Measurements from ENCODE around the gene UAP1. TPM values are rescaled to one million over a fixed set of nuclear protein-coding genes. Genes with fewer than 3 reads are reported as not detected.
"Not testable (repeated sequence)": the region's sequence is repeated elsewhere in the genome, so short reads cannot be mapped to it uniquely, and the experiment has no call there.

Gene UAP1
- total RNA-seq, 2 donors from 2014 or later, result 70.4 to 284 TPM

DNA sequence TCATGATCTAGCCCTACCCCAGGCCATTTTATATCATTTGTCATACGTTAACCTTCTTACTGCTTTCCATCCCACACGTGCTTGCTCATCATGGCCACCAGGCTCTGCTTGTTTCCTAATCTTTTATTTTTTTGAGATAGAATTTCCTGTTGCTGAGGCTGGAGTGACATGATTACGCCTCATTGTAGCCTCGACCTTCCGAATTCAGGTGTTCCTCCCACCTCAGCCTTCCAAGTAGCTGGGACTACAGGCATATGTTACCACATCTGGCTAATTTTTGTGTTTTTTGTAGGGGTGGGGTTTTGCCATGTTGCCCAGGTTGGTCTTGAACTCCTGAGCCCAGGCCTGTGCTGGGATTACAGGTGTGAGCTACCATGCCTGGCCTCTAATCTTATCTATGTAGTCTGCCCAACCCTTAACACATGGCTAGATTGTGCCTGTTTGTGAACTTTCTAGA, 3.3 kb downstream of the UAP1 start:
- peaks cover 13 to 30% of the 10 kb centered on the region in 2 donors for H3K4me1 ChIP-seq (ENCODE audit: control insufficient read depth in 1 of 2, low read depth in 2 of 2)

DNA sequence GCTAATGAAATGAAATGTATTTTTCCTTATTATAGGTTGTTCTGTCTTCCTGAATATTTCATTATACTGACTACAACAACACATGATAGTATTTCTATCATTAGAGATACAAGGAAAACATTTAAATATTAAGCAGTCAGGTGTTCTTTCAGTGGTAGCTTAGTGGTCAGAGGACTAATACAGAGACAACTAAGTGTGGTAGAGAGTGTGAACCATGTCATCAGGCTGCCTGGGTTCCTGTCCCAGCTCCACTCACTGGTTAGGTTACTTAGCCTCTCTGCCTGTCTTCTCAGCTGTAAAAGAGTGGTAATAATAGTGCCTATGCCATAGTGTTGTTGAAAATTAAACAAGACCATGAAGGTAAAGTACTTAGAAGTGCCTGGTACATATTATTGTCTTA, 3.9 kb downstream of the UAP1 start:
- H3K27me3 ChIP-seq (replicated peaks; ENCODE audit: insufficient read depth), result no peaks in the 10 kb centered on the region
- ATAC-seq (ENCODE audit: insufficient number of reproducible peaks, low FRiP score, low read depth), result no peak
- DNase-seq (ENCODE audit: low spot score), result no peak
- H3K4me1 ChIP-seq (ENCODE audit: control insufficient read depth in 1 of 2, low read depth in 2 of 2), result peaks cover 13 to 26% of the 10 kb centered on the region in 2 donors
- H3K4me3 ChIP-seq, result no peak overlapping the region
- no peak overlapping the region for H3K27ac ChIP-seq
- H3K36me3 ChIP-seq, result no peaks in the 10 kb centered on the region
- no peaks in the 10 kb centered on the region for H3K9me3 ChIP-seq
- TF ChIP-seq, protein P1, sequence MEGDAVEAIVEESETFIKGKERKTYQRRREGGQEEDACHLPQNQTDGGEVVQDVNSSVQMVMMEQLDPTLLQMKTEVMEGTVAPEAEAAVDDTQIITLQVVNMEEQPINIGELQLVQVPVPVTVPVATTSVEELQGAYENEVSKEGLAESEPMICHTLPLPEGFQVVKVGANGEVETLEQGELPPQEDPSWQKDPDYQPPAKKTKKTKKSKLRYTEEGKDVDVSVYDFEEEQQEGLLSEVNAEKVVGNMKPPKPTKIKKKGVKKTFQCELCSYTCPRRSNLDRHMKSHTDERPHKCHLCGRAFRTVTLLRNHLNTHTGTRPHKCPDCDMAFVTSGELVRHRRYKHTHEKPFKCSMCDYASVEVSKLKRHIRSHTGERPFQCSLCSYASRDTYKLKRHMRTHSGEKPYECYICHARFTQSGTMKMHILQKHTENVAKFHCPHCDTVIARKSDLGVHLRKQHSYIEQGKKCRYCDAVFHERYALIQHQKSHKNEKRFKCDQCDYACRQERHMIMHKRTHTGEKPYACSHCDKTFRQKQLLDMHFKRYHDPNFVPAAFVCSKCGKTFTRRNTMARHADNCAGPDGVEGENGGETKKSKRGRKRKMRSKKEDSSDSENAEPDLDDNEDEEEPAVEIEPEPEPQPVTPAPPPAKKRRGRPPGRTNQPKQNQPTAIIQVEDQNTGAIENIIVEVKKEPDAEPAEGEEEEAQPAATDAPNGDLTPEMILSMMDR (IDR thresholded peaks at IDR 0.05), result no peak

More for the DNA sequence above, 3.3 kb downstream of the UAP1 start:
- Histone ChIP-seq H3K4me3 (no peak overlapping the region), H3K27me3 (replicated peaks; ENCODE audit: insufficient read depth) (no peaks in the 10 kb centered on the region), H3K36me3 (no peaks in the 10 kb centered on the region), H3K9me3 (no peaks in the 10 kb centered on the region), H3K27ac (no peak overlapping the region)
- TF ChIP-seq, protein P1 (IDR thresholded peaks at IDR 0.05), result no peak
- no peak for DNase-seq (ENCODE audit: low spot score)
- ATAC-seq (ENCODE audit: insufficient number of reproducible peaks, low FRiP score, low read depth), result no peak

DNA sequence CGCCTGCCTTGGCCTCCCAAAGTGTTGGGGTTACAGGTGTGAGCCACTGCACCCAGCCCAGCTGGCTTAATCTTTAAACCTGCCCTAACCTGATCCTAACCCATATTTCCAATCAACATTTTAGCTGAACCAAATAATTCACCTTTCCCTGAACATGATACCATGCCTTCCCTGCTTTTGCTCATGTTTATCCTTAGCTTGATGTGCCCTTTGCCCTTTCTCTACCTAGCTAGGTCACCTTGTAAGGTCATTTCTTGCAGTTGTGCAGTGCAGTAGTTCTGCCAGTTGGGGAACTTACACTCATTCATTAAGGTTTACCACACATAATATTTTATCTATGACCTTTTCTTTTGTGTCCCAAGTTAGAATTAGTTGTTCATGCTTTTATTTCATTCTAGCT, 5.3 kb downstream of the UAP1 start:
- no peaks in the 10 kb centered on the region for H3K27me3 ChIP-seq (replicated peaks; ENCODE audit: insufficient read depth)
- H3K9me3 ChIP-seq, result no peaks in the 10 kb centered on the region
- ATAC-seq (ENCODE audit: insufficient number of reproducible peaks, low FRiP score, low read depth) (no peak), DNase-seq (ENCODE audit: low spot score) (no peak)
- H3K36me3 ChIP-seq, result no peaks in the 10 kb centered on the region
- TF ChIP-seq, protein P1 (IDR thresholded peaks at IDR 0.05), result no peak
- H3K27ac ChIP-seq, result no peak overlapping the region
- H3K4me1 ChIP-seq (ENCODE audit: control insufficient read depth in 1 of 2, low read depth in 2 of 2), result peaks cover 13 to 25% of the 10 kb centered on the region in 2 donors
- no peak overlapping the region for H3K4me3 ChIP-seq

DNA sequence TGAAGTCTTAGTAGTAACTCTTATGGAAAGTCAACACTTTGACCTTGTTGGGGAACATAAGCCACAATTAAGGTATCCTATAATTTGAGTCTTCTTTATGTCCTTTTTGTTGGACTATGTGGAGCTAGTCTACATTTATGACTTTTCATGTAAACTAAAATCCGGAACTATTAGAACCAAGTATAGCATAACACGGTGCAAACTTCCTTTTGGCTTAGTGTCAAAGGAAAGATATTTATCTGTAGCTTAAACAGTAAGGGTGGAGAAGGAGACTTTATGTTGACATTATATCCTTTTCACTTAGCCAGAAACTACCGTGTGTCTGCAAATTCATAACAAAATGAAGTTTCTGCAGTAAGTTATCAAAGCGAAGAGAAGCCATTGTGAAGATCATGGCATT, 7.3 kb downstream of the UAP1 start:
- no peak for ATAC-seq (ENCODE audit: insufficient number of reproducible peaks, low FRiP score, low read depth)
- H3K4me1 ChIP-seq (ENCODE audit: control insufficient read depth in 1 of 2, low read depth in 2 of 2), result peaks cover 14 to 30% of the 10 kb centered on the region in 2 donors
- DNase-seq (ENCODE audit: low spot score), result no peak

DNA sequence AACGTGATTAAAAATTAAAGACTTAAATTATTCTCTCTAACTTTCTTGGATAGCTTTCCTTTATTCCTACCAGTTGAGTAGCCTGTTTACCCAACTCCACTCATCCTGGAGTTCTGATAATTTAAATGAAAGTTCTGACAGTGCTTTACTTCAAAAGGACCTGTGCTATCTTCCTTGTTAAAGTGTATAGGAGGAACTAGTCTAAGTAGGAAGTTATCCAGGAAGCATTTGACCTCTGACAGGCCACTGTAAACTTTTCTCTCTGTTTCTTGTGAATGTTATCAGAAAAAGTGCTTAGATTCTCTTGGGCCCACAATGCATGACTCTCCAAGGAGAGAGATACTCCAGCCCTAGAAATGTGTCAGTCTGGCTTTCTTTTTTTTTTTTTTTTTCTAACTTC, 9.2 kb downstream of the UAP1 start:
- DNase-seq (ENCODE audit: low spot score), result no peak
- Histone ChIP-seq H3K4me1 (ENCODE audit: control insufficient read depth in 1 of 2, low read depth in 2 of 2) (peaks cover 18 to 27% of the 10 kb centered on the region in 2 donors), H3K4me3 (no peak overlapping the region), H3K27me3 (replicated peaks; ENCODE audit: insufficient read depth) (no peaks in the 10 kb centered on the region), H3K9me3 (no peaks in the 10 kb centered on the region), H3K27ac (no peak overlapping the region), H3K36me3 (no peaks in the 10 kb centered on the region)
- no peak for ATAC-seq (ENCODE audit: insufficient number of reproducible peaks, low FRiP score, low read depth)
- TF ChIP-seq, protein P1 (IDR thresholded peaks at IDR 0.05), result no peak

More for the DNA sequence above, 7.3 kb downstream of the UAP1 start:
- Histone ChIP-seq H3K27ac (no peak overlapping the region), H3K27me3 (replicated peaks; ENCODE audit: insufficient read depth) (no peaks in the 10 kb centered on the region), H3K4me3 (no peak overlapping the region), H3K9me3 (no peaks in the 10 kb centered on the region), H3K36me3 (no peaks in the 10 kb centered on the region)
- TF ChIP-seq, protein P1 (IDR thresholded peaks at IDR 0.05), result no peak

DNA sequence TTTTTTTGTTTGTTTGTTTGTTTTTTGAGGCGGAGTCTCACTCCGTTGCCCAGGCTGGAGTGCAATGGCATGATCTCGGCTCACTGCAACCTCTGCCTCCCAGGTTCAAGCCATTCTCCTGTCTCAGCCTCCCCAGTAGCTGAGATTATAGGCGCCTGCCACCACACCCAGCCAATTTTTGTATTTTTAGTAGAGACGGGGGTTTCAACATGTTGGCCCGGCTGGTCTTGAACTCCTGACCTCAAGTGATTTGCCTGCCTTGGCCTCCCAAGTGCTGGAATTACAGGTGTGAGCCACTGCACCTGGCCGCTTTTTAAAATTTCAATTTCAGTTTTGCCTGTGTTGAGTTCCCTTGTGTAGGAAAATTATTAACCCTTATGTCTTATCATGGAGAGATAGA, 9.6 kb downstream of the UAP1 start:
- H3K9me3 ChIP-seq; H3K4me3 ChIP-seq; H3K27ac ChIP-seq; H3K36me3 ChIP-seq; DNase-seq (ENCODE audit: low spot score); ATAC-seq (ENCODE audit: insufficient number of reproducible peaks, low FRiP score, low read depth); H3K27me3 ChIP-seq (replicated peaks; ENCODE audit: insufficient read depth): not testable (repeated sequence)
- H3K4me1 ChIP-seq (ENCODE audit: control insufficient read depth in 1 of 2, low read depth in 2 of 2), result peaks cover 18 to 27% of the 10 kb centered on the region in 2 donors
